Right ventricle myocardium inferior (tissue), 1 donor: Measurements from ENCODE around the gene NBPF3. TPM values are rescaled to one million over a fixed set of nuclear protein-coding genes. Genes with fewer than 3 reads are reported as not detected.
A peak's percentile ranks its signal among the peaks of the same experiment; 100 is the strongest.
"Not testable (repeated sequence)": the region's sequence is repeated elsewhere in the genome, so short reads cannot be mapped to it uniquely, and the experiment has no call there.

Source experiments
- ATAC-seq: fragments of 200-7000 bp; cut with Tn5 transposase; one replicate; pipeline ENCODE4 v1.9.1; 2020; ENCODE audit warnings: mild to moderate bottlenecking, moderate library complexity
- DNase-seq: peaks from one replicate; pipeline ENCODE4 v3.0.0; 2021; ENCODE audit errors: missing footprints
- intact Hi-C: fragments of 100-400 bp; cut with DNase I; formaldehyde crosslinking; loops from one replicate; pipeline ENCODE4 v1.11.0; 2022
- long read RNA-seq: library from polyadenylated mRNA; unstranded; transcript quantifications from one replicate; pipeline ENCODE4 v2.0.0, GENCODE V29; 2021
- total RNA-seq: library from RNA; stranded (reverse); fragmentation: NEBNext Ultra II Directional; extraction: Animal tissue kit (Norgen Biotek cat#: 25700); gene quantifications from one replicate; pipeline ENCODE4 v1.2.1, GENCODE V29; 2021
- donor health status: DM: no; HTN: yes; CAD: no; lungs with severe emphysema.

Gene NBPF3, protein sequence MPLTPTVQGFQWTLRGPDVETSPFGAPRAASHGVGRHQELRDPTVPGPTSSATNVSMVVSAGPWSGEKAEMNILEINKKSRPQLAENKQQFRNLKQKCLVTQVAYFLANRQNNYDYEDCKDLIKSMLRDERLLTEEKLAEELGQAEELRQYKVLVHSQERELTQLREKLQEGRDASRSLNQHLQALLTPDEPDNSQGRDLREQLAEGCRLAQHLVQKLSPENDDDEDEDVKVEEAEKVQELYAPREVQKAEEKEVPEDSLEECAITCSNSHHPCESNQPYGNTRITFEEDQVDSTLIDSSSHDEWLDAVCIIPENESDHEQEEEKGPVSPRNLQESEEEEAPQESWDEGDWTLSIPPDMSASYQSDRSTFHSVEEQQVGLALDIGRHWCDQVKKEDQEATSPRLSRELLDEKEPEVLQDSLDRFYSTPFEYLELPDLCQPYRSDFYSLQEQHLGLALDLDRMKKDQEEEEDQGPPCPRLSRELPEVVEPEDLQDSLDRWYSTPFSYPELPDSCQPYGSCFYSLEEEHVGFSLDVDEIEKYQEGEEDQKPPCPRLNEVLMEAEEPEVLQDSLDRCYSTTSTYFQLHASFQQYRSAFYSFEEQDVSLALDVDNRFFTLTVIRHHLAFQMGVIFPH
- total RNA-seq = 4.6 TPM
- long read RNA-seq, full-length matches to known transcripts = 2 of 2 reads
- long read RNA-seq, partial matches to known transcripts = 0 of 2 reads
- long read RNA-seq, other reads (novel, unspliced or antisense) = 0 of 2 reads

DNA sequence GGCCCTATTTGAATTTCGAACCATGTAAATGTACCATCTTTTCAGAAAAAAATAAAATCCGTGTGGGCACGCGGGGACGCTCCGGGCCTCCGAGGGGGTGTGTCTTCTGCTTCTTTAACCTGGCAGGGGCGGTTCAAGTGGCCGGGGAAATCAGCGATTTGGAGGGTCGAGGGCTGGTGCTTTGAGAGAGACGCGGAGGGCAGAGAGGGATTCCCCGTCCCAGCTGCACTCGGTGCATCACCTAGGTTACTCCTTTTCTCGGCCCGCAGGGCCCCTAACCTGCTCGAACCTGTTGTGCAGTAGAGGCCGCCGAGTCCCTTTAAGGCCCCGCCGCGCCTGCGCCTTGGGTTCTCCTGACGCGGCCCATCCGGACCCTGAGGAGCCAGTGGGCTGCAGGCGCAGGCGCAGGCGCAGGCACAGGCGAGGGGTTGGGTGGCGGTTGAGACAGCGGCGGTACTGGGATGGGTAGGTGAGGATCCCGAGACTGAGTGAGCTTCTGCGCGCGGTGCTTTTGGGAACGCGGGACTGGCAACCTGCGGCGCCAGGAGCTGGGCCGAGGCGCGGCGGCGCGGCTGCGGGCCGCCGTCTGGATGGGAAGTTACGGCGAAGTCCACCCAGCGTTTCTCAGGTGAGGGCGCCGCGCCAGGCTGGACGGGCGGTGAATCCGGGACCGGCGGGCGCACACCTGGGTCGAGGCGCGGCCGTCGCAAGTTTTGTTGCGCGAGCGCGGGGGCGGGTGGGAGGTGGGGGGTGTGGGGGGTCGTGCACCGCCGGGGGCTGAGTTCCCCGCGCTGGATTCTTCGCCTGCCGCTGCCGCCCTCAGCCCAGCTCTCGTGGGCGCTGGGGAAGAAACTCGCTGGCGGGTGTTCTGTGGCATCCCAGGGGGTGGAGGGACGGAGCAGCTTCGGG, at the start of gene NBPF3:
NBPF3 (plus strand) TSS at position 417 of the 909 bp plus-strand sequence. CDS start 4,950 bp downstream, outside the sequence.
- intact Hi-C loops = no loop called here
- DNase-seq = peak; percentile 93
- peak; percentile 98 for ATAC-seq

DNA sequence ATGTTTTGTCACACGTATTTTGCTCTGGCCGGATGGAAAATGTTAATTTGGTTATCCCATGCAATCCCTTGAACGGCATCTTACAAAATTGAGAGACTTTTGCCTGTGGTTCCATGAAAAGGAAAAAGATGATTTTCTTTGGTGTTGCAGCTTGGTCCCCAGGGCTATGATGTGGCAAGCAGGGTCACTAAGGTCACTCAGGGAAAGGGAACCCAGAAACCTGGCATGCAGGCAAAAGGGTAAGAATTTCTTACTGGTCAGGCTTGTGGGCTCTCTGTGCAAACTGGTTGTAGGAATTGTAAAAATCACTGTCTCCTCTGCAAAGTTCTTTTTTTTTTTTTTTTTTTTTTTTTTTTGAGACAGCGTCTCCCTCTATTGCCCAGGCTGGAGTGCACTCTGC, 48.4 kb upstream of the NBPF3 start:
- intact Hi-C loops = no loop called here
- ATAC-seq (no peak), DNase-seq (no peak)

DNA sequence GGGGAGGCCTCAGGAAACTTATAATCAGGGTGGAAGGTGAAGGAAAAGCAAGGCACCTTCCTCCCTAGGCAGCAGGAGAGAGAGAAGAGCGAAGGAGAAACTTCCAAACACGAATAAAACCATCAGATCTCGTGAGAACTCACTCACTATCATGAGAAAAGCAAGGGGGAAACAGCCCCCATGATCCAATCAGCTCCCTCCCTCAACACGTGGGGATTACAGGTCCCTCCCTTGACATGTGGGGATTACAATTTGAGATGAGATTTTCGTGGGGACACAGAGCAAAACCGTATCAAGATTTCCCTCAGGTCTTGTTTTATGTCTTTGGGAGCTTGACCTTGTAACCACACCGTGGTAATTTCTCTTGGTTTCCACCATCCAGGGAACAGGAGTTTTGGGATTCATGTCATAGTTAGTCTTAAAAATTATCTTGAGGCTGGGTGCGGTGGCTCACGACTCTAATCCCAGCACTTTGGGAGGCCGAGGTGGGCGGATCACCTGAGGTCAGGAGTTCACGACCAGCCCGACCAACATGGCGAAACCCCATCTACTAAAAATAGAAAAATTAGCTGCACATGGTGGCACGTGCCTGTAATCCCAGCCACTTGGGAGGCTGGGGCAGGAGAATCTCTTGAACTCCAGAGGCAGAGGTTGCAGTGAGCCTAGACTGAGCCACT, 47.2 kb upstream of the NBPF3 start:
- ATAC-seq (no peak), DNase-seq (no peak)
- intact Hi-C loops = no loop called here

DNA sequence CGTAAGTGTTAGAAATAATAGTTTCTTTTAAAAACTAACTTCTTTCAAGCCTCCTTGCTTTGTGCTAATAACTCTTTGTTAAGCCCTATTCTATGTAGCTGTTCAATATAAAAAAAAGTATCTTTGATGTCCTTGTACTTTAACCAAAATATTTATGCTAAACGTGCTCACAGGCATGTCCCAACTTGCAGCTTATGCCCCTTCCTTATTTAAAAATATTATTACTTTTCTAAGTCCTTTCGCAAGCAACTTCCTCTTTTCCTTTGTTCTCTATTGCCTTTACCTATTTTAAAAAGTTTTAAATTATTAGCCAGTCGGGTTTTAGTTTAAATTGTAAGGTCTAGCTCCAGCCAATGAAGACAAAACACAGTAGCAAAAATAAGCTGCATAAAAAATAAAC, 43.4 kb upstream of the NBPF3 start:
- ATAC-seq (no peak), DNase-seq (no peak)
- intact Hi-C loops = no loop called here

DNA sequence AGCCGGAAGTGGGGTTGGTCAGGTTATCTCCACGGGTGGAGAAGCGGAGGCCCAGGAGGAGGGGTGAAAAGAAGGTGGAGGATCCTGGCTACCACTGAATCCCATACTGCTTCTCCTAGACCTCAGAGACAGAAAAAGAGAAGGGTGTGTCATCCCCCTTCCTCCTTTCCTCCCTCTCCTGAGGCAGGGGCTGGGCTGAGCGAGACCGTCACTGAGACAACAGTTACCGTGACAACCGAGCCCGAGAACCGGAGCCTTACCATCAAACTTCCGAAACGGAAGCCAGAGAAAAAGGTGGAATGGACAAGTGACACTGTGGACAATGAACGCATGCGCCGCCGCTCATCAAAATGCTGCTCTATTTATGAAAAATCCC, 42.1 kb upstream of the NBPF3 start:
- DNase-seq = no peak
- ATAC-seq = no peak
- intact Hi-C loops = no loop called here

DNA sequence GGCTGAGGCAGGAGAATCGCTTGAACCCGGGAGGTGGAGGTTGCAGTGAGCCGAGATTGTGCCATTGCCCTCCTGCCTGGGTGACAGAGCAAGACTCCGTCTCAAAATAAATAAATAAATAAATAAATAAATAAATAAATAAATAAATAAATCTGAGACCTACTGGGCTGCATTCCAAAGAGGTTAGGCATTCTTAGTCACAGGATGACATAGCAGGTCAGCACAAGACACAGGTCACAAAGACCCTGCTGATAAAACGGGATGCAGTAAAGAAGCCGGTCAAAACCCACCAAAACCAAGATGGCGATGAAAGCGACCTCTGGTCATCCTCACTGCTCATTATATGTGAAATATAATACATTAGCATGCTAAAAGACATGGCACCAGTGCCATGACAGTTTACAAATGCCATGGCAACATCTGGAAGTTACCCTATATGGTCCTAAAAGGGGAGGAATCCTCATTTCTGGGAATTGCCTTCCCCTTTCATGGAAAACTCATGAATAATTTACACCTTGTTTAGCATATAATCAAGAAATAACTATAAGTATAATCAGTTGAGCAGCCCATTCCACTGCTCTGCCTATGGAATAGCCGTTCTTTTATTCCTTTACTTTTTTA, 38.1 kb upstream of the NBPF3 start:
- ATAC-seq, DNase-seq, intact Hi-C loops: not testable (repeated sequence)

DNA sequence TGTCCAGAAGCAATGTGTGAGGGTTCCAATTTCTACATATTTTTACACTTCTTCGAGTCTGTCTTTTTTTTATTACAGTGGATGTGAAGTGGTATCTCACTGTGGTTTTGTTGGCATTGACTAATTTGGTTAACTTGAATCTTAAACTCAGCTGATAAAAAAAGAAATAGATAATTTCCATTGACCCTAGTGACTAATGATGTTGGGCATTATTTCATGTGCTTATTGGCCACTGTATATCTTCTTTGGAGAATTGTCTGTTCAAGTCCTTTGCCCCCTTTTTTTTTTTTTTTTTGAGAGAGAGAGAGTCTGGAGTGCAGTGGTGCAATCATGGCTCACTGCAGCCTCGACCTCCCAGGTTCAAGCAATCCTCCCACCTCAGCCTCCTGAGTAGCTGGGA, 33.3 kb upstream of the NBPF3 start:
- ATAC-seq (no peak), DNase-seq (no peak)
- intact Hi-C loops = no loop called here

DNA sequence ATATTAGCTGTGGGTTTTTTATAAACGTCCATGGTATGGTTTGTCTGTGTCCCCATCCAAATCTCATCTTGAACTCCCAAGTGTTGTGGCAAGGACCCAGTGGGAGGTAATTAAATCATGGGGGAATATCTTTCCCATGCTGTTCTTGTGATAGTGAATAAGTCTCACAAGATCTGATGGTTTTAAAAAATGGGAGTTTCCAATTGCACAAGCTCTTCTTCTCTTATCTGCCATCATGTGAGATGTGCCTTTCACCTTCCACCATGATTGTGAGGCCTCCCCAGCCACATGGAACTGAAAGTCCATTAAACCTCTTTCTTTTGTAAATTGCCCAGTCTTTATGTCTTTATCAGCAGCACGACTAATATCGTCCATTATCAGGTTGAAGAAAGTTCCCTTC, 30.0 kb upstream of the NBPF3 start:
- DNase-seq, intact Hi-C loops, ATAC-seq: not testable (repeated sequence)

DNA sequence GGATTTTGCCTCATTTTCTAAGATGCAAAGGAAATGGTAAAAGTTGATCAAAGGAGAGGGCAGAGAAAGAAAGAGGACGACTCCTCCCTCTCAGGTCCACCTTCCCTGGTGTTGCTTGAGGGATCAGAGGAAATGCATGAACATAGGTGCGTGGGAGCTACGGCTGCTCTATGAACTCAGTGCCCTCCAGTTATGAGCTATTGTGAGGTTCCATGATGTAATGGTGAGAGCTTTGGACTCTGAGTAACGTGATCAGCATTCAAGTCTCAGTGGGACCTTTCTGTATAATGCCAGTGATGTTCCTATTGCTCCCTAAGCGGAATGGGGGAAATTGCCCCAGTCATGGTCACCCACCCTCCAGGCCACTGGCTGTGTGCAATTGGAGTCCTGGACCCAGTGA, 25.9 kb upstream of the NBPF3 start:
- no peak for ATAC-seq
- intact Hi-C loops = no loop called here
- DNase-seq = no peak

DNA sequence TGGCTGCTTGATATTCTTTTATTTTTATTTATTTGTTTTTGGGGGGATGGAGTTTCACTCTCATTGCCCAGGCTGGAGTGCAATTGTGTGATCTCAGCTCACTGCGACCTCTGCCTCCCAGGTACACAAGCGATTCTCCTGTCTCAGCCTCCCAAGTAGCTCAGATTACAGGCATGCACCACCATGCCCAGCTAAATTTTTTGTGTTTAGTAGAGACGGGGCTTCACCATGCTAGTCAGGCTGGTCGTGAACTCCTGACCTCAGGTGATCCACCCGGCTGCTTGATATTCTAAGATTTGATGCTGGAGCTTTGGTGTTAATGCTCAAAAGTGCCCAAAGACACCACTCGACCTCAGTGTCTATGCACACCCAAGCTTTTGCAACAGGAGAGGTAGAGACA, 19.6 kb upstream of the NBPF3 start:
- intact Hi-C loops, DNase-seq, ATAC-seq: not testable (repeated sequence)

DNA sequence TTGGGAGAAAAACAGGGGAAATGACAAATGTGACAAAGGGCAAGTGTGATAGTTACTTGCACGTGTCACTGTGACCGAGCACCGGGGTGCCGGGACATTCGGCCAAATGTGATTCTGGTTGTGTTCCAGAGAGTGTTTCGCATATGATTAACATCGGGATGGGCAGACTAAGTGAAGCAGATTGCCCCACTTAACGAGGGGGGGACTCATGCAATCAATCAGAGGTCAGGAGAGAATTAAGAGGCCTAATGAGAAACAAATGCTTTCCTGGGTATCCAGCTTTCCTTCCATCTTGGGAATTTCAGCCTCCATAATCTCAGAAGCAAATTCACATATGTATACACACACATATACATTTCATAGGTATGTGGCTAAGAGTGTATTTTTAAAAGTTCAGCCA, 18.6 kb upstream of the NBPF3 start:
- ATAC-seq, intact Hi-C loops, DNase-seq: not testable (repeated sequence)

DNA sequence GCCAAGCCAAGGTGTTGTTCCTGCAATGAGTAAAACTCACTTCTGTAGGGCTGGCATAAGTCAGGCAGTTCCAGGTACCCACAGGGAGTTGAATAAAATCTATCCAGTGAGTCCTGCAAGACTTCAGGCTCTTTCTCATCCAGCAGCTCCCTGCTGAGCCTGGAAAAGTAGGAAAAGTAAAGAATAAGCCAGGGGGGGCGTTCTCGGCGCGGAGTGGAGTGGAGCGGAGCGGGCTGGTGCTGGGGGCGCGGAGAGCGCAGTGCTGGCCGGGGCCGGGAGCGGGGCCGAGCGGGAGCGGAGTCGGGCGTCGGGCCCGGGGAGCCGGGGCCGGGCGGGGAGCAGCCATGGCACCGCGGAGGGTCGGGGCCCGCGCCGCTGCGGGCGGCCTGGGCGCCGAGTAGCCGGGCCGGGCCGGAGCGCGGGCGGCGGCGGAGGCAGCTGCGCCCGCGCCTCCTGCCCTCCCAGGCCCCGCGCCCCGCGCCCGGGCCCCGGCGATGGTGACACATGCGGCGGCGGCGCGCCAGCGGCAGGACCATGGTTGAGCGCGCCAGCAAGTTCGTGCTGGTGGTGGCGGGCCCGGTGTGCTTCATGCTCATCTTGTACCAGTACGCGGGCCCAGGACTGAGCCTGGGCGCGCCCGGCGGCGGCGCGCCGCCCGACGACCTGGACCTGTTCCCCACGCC, 12.0 kb upstream of the NBPF3 start:
- ATAC-seq, DNase-seq, intact Hi-C loops: not testable (repeated sequence)

DNA sequence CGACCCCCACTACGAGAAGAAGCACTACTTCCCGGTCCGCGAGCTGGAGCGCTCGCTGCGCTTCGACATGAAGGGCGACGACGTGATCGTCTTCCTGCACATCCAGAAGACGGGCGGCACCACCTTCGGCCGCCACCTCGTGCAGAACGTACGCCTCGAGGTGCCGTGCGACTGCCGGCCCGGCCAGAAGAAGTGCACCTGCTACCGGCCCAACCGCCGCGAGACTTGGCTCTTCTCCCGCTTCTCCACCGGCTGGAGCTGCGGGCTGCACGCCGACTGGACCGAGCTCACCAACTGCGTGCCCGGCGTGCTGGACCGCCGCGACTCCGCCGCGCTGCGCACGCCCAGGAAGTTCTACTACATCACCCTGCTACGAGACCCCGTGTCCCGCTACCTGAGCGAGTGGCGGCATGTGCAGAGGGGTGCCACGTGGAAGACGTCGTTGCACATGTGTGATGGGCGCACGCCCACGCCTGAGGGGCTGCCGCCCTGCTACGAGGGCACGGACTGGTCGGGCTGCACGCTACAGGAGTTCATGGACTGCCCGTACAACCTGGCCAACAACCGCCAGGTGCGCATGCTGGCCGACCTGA, 11.4 kb upstream of the NBPF3 start:
- DNase-seq, ATAC-seq, intact Hi-C loops: not testable (repeated sequence)

DNA sequence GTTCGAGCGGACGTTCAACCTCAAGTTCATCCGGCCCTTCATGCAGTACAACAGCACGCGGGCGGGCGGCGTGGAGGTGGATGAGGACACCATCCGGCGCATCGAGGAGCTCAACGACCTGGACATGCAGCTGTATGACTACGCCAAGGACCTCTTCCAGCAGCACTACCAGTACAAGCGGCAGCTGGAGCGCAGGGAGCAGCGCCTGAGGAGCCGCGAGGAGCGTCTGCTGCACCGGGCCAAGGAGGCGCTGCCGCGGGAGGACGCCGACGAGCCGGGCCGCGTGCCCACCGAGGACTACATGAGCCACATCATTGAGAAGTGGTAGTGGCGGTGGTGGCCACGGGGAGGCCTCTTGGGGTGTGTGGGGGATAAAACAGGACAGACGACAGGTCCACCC, 10.7 kb upstream of the NBPF3 start:
- ATAC-seq, DNase-seq, intact Hi-C loops: not testable (repeated sequence)

DNA sequence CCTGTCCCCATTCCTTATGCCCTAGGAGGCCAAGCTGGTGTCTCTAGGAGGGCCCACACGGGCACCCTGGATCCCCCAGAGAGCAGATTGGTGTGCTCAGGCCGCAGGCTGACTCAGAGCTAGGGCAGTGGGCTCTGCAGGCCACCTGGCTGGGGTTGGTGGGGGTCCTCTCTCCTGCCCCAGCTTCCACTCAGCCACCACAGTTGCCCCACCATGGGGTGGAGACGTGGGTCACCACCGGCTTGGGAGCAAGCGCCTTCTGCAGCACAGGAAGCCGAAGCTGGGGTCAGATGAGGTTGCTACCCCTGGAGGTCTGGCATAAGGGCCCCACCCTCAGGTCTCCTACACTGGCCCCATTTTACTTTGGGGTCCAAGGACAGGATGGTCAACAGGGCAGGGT, 9.1 kb upstream of the NBPF3 start:
- DNase-seq, ATAC-seq, intact Hi-C loops: not testable (repeated sequence)

DNA sequence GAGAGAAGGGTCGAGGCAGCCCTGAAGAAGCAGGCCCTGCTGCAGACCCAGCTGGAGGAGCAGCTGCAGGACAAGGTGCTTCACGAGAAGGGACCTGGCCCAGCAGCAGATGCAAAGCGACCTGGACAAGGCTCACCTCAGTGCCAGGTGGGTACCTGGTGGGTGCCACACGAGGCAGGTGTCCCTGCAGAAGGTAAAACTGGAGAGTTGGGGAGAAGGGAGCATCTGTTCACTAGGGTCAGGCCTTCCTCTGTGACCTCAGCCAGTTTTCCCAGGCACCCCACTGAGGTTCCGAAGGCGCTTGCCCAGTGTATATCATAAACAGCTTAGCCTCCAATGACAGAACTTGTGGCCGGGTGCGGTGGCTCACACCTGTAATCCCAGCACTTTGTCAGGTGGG, 5.5 kb upstream of the NBPF3 start:
- intact Hi-C loops = no loop called here
- no peak for DNase-seq
- ATAC-seq = no peak
